NK-92 (cell line): Measurements from ENCODE around the gene TBC1D10A.

Experiments used
- DNase-seq: peaks from one replicate; lab custom pipeline; 2025; ENCODE audit not compliant: unreplicated experiment; lab: John Stamatoyannopoulos, UW

TBC1D10A gene

DNA sequence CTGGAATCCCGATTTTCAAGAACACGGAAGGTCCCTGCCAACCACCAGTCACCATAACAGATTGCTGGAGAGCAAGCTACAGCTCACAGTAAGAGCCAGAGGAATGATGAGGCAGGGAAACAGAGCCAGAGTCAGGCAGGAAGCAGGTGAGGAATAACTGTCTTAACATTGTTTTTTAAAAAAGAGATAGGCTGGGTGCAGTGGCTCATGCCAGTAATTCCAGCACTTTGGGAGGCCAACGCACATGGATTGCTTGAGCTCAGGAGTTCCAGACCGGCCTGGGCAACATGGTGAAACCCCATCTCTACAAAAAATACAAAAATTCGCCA is 24.0 kb downstream of the TBC1D10A start:
- DNase-seq, result no peak

GRCh38 chr22:30301995-30302809 is 24.5 kb downstream of the TBC1D10A start:
- DNase-seq, result no peak

- DNase-seq, result no peak
These were observed 27.4 kb downstream of the TBC1D10A start for GRCh38 chr22:30299322-30299721.

DNA sequence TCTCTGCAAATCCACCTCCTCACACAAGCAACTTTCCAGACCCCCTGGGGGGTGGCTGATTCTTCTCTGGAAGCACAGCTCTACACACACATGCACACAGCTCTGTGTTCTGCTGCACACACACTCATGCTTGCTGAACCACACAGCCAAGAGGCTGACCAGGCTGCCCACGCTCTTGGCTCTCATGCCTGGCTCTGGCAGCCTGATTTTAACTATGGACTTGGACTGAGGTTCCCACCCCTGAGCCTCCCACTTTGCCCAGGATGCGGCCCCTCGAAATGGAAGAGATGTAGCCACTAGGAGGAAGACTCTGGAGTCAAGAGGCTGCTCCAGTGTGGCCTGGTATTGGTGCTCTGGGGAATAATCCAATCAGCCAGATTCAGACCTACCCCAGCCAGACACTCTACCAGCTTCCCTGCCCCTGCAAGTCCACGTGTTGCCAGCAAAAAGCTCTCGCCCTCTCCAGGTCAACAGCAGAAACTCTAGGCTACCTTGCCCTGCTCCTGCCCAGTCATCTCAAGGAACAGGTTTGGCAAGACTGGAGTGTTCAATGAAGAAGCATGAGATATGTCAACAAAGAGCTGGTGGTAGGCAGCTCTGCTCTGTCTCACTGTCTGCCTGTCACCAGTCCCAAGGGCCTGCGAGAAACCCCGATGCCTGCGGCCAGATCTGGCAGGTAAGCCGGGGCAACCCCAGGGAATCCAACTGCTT is 28.6 kb downstream of the TBC1D10A start:
- no peak for DNase-seq

- DNase-seq, result no peak
These were observed 29.3 kb downstream of the TBC1D10A start for GRCh38 chr22:30297276-30297990.

GRCh38 chr22:30296833-30297232 is 29.9 kb downstream of the TBC1D10A start:
- no peak for DNase-seq

GRCh38 chr22:30296324-30296723 is 30.4 kb downstream of the TBC1D10A start:
- DNase-seq, result no peak

- no peak for DNase-seq
These were observed 31.2 kb downstream of the TBC1D10A start for GRCh38 chr22:30295576-30295975.

DNA sequence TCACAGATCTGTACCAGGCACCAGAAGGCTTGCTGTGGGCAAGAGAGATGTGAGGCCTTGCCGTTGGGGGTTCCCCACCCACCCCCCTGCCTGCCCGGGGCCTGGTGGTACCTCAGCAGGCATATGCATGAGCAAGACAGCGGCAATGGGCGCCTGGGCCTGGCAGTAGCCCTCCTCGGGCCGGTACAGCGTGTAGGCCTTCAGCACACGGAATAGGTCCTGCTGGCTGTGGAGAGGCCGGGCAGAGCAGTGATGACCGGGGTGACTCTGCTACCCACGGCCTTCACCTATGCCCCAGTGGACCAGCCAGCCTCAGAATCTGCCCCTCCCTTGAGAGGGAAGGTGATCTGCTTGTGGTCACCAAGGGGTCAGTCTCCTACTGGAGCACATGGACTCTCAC is 31.9 kb downstream of the TBC1D10A start:
- DNase-seq, result no peak

DNA sequence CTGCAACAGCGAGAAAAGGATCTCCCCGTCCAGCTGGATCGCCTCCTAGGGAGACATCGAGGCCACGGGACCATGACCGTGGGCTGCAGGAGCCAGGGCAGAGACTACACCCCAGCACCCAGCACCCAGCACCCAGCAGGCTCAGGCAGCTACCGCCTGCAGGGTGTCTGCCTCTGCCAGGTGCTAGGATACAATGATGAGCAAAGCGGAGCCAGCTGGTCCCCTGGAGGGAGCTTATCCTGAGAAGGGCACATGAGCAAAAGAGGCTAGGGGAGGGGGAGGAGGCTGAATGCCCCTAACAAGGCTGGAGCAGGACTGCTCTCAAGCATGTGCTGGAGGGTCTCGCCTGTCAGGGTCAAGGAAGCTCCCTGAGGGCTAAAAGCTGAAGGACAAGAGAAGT is 32.7 kb downstream of the TBC1D10A start:
- DNase-seq, result no peak

DNA sequence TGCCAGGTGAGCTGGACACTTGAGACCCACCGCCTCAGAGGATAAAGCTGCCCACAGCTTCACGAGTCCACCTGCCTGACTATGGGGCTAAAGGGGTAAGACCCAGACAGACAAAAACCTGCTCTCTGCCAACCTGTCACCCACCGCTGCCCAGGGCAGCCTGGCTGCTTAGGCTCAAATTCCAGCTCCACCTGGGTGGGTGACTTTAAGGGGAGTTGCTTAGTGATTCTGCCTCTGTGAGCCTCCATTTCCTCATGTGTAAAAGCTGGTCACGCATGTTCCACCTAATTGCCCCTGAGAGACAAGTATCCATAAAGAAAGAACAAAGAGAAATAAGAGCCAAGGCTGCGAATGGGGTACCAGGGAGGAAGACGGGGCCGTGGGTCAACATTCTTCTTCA is 33.7 kb downstream of the TBC1D10A start:
- no peak for DNase-seq

DNA sequence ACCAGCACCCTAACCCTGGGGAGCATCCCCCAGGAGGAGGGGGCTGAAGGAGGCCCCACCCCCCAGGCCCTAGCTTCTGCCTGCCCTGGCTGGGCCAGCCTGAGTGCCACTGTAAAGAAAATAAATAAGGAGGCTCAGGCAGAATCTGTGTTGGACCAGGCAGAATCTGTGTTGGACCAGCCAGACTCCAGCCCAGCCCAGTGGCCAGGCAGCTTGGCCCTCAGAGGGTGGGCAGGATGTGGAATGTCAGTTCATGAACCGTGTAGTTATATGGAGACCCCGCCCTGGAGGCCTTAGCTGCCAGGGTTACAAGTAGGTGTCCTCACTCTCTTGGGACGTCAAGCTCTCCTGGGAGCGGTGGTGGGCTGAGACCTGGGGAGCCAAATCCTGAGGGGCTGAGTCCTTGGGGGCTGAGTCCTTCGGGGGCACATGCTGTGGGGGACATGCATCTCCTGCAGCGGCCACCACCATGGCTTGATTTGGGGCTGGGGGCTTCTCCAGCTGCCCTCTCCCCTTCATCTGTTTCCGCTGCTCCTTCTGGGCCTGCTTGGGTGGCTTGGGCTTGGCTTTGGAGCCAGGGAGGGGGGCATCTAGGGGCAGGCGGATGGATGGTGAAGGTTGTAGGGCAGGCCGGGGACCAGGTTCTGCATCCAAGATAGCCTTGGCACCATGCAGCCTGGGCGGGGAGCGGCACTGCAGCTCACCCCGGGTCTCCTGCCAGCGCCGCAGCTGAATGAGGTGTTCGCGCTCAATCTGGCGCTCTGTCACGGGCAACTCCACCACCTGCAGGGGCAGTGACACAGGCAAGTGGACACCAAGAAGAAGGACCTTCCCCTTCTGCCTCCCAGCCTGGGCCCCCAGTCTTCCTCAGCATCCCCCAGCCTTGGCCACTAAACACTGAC is 34.4 kb downstream of the TBC1D10A start:
- DNase-seq, result no peak

DNA sequence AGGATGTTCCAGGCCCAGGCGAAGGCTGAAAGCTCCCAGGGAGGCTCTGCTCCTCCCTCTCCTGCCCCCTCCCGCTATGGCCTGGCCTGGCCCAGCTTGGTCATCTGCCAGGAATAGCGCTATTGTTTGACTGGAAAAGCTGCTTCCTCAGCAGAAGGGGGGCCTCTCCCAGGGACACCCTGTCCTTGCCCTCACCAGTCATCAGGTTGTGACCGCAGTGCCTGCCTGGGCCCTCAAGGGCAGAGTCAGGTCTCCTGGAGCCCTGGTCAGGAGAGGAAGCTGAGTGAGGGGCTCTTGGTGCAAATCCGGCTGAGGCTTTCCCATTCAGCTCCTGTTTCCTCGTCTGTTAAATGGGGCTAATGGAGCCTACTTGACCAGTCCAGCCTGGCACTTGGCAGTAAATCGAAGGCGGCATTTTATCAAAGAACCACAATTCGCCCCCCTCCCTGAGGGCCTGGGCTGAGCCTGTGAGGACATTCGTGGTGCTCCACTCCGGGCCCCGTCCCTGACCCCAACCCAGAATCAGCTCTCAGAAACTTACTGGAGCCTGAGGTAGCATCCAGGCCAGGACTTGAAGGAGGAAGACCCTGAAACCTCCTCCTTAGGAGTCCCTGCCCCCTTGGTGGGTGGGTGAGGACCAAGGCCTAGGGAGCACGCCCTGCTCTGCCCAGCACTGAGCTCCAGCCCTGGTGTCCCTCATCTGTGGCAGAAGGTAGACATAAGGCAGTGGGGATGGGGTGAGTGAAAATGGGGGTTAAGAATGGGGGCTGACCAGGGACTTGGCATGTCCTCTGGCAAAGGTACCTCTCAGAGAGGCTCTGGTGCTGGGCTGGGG is 35.5 kb downstream of the TBC1D10A start:
- no peak for DNase-seq

DNA sequence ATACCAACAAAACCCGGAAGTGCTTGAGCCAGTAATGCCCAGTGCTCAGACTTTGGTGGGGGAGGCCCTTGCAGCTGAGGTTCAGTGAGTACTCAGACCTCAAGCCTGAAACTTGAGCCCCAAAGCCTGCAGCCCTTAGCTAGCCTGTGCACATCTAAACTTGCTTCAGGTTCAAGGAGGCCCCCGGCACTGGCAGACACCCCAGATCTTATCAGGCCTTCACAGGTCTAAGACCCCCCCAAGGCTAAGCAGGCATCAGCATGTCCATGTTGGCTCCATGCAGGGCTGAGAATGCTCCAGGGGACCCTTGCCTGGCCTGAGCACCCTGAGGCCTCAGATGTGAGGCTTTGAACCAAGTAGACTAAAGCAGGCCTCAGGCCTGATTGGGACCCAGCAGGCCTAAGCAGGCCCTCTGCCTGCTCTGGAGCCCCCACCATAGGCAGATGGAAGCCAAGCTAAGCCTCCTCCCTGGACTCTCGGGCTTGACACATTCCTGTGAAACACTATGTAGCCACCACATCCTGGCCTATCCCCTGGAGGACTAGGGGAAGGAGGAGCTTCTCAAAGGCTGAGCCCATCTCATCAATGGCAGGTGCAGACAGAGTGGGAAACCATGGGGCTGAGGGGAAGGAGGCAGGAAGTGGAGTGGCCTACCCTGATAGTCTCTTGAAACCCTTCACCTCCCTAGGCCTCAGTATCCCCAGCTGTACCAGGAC is 36.2 kb downstream of the TBC1D10A start:
- no peak for DNase-seq

DNA sequence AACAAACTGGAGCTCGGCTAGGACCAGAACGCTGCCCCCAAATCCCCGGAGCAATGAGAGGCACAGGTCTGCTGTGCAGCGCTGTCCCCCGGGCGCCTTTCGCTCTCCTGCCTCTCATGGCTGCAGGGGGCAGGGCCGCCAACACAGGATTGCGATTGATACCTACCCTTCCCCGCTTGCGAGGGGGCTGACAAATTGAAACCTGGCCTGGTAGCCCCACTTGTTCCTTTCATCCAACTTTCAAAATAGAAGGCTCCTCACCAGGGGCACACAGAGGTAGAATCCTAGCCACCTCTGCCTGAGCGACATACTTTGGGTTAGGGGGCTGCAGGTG is 36.8 kb downstream of the TBC1D10A start:
- DNase-seq, result no peak

DNA sequence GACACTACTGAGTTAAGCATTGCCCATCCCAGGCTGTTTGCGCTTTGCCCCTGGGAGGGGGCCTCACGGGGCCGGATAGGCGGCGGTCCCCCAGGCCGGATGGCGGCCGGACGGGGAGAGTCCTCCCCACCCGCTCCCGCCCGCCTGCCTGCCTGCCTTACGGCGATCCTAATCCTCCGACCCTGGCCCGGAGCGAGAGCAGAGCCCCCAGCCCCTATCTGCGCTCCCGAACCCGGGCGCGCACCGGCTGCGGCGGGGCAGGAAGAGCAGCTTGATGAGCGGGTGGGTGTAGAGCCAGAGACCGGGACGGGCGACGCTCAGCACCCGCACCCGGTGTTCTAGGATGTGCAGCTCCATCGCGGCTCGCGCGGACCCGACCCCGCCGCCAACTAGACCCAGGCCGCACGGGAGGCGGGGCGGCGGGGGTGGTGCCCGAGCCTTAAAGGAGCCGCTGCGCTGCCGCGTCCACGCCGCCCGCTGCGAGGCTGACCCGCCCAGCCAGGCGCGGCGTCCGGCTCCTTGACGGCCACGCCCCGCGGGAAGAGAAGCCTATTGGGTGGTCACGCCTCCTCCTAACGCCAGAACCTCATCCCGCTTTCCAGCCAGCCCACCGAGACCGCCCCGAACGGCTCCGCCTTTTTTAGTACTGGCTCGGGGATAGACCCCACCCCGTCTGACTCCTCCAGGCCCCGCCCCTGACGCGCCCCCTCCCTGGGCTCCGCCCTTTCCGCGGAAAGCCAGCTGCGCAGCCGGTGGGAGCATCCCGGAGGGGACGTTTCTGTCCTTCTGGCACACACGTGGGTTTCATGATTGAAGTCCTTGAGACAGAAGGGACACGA is 37.4 kb downstream of the TBC1D10A start, which contains the start of gene CASTOR1:
Gene CASTOR1, minus strand, starts transcription at position 365 of the 839 bp plus-strand sequence. Its CDS starts 8 bp downstream, at position 357.
- DNase-seq, result peak; percentile 8

- DNase-seq, result no peak
These were observed 38.2 kb downstream of the TBC1D10A start for GRCh38 chr22:30288419-30289140.
